ENCODE measurements around the gene IGLL5. TPM values are rescaled to one million over a fixed set of nuclear protein-coding genes. Genes with fewer than 3 reads are reported as not detected.

IGLL5 gene
- total RNA-seq, 1 experiment from 2014 or later, result not detected

DNA sequence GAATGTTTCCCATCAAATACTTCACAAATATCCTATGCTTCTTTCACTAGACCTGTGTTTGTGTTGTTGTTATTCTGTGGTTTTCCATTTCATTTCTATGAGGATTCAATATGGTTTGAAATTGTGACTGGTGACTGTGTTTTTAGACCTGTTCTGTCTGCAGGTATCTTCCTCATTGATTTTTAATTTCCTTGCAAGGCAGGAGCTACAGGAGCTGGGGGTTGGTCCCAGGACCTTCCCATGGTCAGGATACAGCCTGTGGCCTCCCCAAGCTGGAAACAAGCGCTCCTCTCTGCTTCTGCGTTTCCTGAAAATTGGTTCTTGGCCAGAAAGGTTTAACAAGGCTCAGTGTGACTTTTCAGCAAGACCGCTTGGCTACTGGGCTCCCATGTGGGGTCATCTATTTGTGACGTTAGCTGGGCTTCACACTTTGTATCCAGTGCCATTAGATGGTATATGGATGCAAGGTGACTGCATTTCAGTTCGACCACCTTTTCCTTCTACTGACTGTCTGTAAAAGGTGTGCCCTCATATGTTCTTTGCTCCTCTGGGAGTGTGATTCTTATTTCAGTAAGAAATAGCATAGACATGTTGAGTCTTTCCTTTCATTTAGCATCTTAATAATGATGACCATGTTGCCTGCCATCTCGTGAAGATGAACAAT is 21.5 kb downstream of the IGLL5 start:
- DNase-seq, result no peak
- CTCF ChIA-PET, result no interaction called here

GRCh38 chr22:22909605-22910271 is 22.1 kb downstream of the IGLL5 start:
- no peaks in the 10 kb centered on the region for H3K9me2 ChIP-seq (replicated peaks; ENCODE audit: low read length)
- H3K4me2 ChIP-seq (ENCODE audit: low read length), result no peak overlapping the region
- no peak for ATAC-seq
- BruUV-seq (replicated peaks), result no TSS peak
- no peak for TF ChIP-seq EZH2phosphoT487 (IDR thresholded peaks at IDR 0.05; ENCODE audit: borderline replicate concordance, low read length)
- no peak for TF ChIP-seq CTCF (conservative IDR thresholded peaks at IDR 0.05; ENCODE audit: low read depth, low read length)
- no peak for TF ChIP-seq EZH2 (IDR thresholded peaks at IDR 0.05; ENCODE audit: low read length, unreplicated experiment)
- H3K4me3 ChIP-seq (ENCODE audit: low read length), result no peak overlapping the region
- no peaks in the 10 kb centered on the region for H4K20me1 ChIP-seq (ENCODE audit: low read length)
- no peaks in the 10 kb centered on the region for H3K4me1 ChIP-seq (ENCODE audit: insufficient read depth, low read length)
- H3K9me3 ChIP-seq (ENCODE audit: low read length), result no peaks in the 10 kb centered on the region
- no peaks in the 10 kb centered on the region for H3K36me3 ChIP-seq (ENCODE audit: low read depth, low read length)
- no peak for DNase-seq
- no peaks in the 10 kb centered on the region for H3F3A ChIP-seq (ENCODE audit: low read length, unreplicated experiment)
- H3K9ac ChIP-seq (ENCODE audit: low read length), result no peak overlapping the region
- H3K79me2 ChIP-seq (ENCODE audit: low read length), result no peaks in the 10 kb centered on the region
- H3K27ac ChIP-seq (ENCODE audit: low read length), result no peak overlapping the region
- H3K27me3 ChIP-seq (ENCODE audit: low read length), result peaks cover 60% of the 10 kb centered on the region
- ChIA-PET CTCF (no interaction called here), POLR2A (ENCODE audit: unreplicated experiment) (no interaction called here)
- intact Hi-C loops (cut with micrococcal nuclease), result no loop called here
- no peak overlapping the region for H2AFZ ChIP-seq (ENCODE audit: low read length)

More for the DNA sequence above, 21.5 kb downstream of the IGLL5 start:
- Histone ChIP-seq H2AFZ (ENCODE audit: low read length) (no peak overlapping the region), H3K4me3 (ENCODE audit: low read length) (no peak overlapping the region), H3F3A (ENCODE audit: low read length, unreplicated experiment) (no peaks in the 10 kb centered on the region), H3K4me2 (ENCODE audit: low read length) (no peak overlapping the region), H3K27me3 (ENCODE audit: low read length) (peaks cover 59% of the 10 kb centered on the region), H3K9me2 (replicated peaks; ENCODE audit: low read length) (no peaks in the 10 kb centered on the region), H3K9me3 (ENCODE audit: low read length) (no peaks in the 10 kb centered on the region), H3K36me3 (ENCODE audit: low read depth, low read length) (no peaks in the 10 kb centered on the region), H3K9ac (ENCODE audit: low read length) (no peak overlapping the region), H3K4me1 (ENCODE audit: insufficient read depth, low read length) (no peaks in the 10 kb centered on the region), H3K79me2 (ENCODE audit: low read length) (no peaks in the 10 kb centered on the region), H3K27ac (ENCODE audit: low read length) (no peak overlapping the region), H4K20me1 (ENCODE audit: low read length) (no peaks in the 10 kb centered on the region)
- no peak for TF ChIP-seq CTCF (conservative IDR thresholded peaks at IDR 0.05; ENCODE audit: low read depth, low read length)
- TF ChIP-seq EZH2 (IDR thresholded peaks at IDR 0.05; ENCODE audit: low read length, unreplicated experiment), result no peak
- no peak for TF ChIP-seq EZH2phosphoT487 (IDR thresholded peaks at IDR 0.05; ENCODE audit: borderline replicate concordance, low read length)
- intact Hi-C loops (cut with micrococcal nuclease), result no loop called here
- BruUV-seq (replicated peaks), result no TSS peak
- POLR2A ChIA-PET (ENCODE audit: unreplicated experiment), result no interaction called here
- no peak for ATAC-seq

Data from PC-3 (cell line).